HL-60/S4 treated with phorbol 12-myristate 13-acetate at 8.2 ng/mL for 4 days and 3 days (cell line): ENCODE data around the gene IGDCC3.

Experiments
- in situ Hi-C: fragments of 300-500 bp; cut with MboI; formaldehyde crosslinking; loops from 2 replicates; pipeline ENCODE4 v1.15.0; 2022; ENCODE audit warnings: low sequenced_read_pairs

Gene IGDCC3

DNA sequence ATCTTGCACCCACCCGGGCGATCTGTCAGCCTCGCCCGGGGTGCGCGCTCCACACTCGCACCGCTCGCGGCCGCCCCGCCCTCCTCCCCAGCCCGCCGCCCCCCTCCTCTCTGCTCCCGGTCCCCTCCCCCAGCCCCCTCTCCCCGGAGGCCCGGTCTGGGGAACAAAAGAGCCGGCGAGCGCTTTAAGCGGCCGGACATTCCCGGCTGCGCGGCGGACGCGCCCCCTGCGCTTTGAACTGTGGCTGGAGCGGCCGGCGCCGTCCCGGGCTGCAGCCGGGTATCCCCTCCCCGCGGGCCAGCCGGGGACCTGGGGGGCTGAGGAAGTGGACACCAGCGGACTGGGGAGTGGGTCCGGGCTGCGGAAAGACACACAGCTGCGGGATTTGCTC, at the start of gene IGDCC3:
TSS of gene IGDCC3 (minus strand) at position 27 of the 391 bp plus-strand sequence. CDS start 214 bp downstream, outside the sequence.
- in situ Hi-C loops = no loop called here

- in situ Hi-C loops = no loop called here
Measured at GRCh38 chr15:65426216-65426853, 48.5 kb upstream of the IGDCC3 start.

DNA sequence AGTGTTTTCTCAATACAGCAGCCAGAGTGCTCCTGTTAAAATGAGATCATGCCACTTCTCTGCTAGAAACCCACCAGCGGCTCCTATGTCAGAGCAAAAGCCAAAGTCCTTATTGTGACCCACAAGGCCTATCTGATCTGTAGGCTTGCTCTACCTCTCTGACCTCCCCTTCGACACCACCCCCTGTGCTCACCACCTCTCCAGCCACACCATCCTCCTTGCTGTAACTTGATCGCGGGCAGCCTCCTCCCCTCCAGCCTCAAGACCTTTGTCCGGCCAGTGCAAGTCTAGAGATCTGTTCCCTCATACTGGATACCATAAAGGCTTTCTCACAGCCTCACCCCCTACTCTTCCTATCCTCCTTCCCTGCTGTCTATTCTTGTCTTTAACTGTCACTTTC, 46.9 kb upstream of the IGDCC3 start:
- in situ Hi-C loops = no loop called here

DNA sequence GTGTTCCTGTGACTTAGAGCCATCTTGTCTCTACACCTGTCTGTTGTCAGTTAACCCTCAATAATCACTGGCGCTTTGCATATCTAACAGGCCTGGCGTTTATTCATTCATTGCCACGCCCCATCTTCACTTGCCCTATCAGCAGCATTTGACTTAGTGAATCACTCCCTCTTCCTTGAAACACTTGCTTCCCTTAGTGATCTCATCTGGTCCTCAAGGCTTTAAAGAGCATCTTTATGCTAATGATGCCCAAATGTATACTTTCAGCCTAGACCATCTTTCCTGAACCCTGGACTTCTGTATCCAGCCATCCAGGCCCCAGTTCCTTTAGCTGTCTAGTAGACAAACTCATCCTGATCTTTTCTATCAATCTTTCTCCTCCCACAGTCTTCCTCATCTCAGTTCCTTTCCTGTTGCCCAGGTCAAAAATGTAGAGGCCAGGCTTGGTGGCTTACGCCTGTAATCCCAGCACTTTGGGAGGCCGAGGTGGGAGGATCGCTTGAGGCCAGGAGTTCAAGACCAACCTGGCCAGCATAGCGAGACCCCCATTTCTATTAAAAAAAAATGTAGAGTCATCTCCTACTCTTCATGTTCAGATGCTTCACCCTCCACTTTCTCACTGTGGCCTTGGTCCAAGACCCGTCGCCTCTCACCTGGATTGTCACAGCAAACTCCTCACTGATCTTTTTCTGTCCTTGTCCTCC, 46.3 kb upstream of the IGDCC3 start:
- in situ Hi-C loops = no loop called here

DNA sequence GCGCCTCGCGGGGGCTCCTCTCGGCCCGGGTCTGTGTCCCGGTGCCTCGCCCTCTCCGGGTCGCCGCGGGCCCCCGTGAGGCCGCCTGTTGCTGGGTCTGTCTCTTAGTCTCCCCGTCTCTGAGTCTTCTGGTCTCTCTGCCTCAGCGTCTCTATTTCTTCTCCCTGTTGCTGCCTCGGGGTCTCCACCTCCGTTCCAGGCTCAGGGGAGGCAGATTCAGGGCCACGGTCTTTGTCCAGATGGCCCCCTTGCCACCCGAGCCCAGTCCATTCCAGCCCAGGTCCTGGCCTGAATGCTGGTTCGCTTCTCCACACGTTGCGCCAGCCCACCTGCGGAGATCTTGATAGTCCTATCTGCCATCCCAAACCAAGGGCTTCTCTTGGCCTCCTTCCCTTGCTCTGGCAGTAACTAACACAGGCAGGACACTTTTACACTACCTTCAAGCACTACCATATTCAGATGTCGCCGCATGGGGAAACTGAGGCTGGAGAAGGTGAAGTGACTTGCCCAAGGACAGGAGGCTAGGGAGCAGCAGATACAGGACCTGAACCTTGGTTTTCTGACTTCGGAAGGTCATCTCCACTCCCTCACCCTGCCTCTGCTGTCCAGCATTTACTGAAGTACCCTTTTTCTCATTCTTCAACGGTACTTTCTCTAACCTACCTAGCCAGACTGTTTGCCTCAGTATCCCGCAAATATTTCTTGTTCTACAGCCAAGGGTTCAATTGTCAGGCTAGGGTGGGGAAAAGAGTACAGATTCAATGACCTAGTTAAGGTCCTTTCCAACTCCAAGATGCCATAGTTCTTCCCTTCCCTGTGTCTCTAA, 45.6 kb upstream of the IGDCC3 start:
- in situ Hi-C loops = no loop called here

GRCh38 chr15:65421360-65422215, 43.8 kb upstream of the IGDCC3 start:
- in situ Hi-C loops = no loop called here

DNA sequence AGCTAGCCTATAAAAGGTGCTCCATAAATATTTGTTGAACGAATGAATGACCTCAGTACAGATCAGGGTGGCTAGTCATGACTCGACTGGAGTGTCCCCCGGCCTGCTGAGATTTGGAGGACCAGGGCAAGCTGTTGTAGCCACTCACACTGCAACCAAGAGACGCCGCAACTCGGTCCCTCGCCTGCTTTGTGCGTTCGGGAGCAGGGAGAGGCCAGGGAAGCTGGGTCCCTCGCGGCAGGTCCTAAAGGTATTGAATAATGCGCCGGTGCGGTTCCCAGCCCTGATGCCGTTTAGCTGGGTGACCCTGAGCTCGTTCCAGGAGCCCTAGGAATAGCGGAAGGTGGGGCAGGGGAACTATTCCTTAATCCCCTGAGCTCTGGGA, 43.2 kb upstream of the IGDCC3 start:
- in situ Hi-C loops = no loop called here

GRCh38 chr15:65418596-65418995, 40.8 kb upstream of the IGDCC3 start:
- in situ Hi-C loops = no loop called here

GRCh38 chr15:65416845-65417416, 39.1 kb upstream of the IGDCC3 start:
- in situ Hi-C loops = no loop called here

DNA sequence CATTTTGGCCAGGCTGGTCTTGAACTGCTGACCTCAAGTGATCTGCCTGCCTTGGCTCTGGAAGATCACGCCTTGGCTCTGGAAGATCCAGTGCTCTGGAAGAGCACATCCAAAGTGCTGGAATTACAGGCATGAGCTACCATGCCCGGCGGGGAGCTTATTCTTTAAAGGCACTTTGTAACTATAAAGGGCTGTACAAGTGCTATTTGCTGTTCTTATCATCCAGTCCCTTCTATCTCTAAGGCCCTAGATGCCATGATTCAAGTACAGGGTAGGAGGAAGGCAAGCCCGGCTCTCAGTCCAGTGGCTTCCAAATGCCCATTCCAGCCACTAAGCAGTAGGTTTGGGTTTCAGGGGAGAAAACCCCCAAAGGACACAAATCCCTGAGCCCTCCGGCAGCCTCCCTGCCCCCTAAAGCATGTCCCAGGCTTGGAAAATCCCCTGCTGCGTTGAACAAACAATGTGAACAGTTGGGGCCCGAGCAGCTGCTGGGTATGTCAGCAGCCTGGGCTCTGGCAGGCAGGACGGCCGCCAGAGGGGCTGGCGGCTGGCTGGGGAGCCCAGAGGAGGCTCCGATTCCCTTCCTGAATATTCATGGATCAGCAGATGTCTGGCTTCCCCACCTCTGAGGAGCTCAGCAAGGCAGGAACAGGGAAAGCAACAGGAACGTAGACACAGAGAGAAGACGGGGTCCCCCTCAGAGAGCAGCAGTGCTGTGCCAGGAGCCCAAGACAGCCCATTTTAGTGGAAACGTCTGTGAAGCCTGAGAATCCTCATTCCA, 37.2 kb upstream of the IGDCC3 start:
- in situ Hi-C loops = no loop called here

DNA sequence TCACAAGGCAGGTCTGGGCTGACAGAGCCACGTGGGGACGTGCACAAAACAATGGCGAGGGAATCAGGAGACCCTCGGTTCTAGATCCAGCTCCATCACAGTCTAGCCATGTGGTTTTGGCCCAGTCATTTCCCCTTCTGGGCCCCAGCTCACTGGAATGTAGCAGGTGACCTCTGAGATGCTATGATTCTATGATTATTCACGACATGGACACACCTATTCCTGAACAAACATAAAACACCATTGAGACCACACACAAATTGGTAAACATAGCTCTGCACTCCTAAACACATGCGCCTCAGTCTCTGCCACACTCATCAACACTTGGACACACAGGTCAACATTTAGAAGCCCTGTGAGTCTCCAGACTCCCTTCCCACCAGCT, 36.0 kb upstream of the IGDCC3 start:
- in situ Hi-C loops = no loop called here

DNA sequence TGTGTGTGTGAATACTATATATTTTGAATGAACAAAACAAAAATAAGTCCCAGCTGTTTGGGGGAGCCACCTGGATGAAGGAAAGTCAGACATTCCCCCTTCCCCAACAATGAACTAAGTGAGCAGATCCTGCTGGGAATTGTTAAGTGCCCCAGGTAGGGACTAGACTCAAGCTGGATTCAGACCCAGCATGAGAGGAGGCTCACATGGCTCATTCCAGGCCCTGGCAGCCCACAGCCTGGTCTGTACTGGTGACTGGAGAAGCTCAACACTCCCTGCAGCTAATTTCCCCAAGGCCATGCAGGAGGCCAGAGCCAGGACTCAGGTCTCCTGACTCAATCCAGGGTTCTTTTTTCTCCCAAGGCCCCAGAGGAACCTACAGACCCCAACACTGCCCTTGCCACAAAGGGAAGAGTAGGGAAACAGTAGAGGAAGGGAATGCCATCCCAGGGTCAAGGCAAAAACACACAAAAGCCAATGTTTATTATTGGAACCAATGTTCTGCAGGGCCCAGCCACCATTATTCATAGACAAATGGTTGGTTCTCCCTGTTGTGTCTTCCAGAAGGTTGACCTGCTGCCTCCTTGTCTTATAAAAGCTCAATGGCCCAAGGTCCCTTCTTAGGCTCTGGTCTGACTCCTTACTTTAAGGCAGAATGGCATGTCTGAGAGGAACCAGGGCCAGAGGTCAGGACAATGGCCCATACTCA, 35.4 kb upstream of the IGDCC3 start:
- in situ Hi-C loops = no loop called here

DNA sequence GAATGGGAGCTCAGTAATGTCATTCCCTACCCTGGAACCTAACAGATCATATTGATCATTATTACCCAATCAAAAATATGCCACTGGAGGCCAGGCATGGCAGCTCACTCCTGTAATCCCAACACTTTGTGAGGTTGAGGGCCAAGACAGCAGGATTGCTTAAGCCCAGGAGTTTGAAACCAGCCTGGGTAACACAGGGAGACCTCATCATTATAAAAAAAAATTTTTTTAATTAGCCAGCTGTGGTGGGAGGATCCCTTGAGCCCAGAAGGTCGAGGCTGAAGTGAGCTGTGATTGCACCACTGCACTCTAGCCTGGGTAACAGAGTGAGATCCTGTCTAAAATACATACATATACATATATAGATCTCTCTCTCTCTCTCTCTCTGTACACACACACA, 34.8 kb upstream of the IGDCC3 start:
- in situ Hi-C loops = no loop called here

- in situ Hi-C loops = no loop called here
Measured at GRCh38 chr15:65411465-65412071, 33.8 kb upstream of the IGDCC3 start.

- in situ Hi-C loops = no loop called here
Measured at GRCh38 chr15:65410972-65411371, 33.2 kb upstream of the IGDCC3 start.

DNA sequence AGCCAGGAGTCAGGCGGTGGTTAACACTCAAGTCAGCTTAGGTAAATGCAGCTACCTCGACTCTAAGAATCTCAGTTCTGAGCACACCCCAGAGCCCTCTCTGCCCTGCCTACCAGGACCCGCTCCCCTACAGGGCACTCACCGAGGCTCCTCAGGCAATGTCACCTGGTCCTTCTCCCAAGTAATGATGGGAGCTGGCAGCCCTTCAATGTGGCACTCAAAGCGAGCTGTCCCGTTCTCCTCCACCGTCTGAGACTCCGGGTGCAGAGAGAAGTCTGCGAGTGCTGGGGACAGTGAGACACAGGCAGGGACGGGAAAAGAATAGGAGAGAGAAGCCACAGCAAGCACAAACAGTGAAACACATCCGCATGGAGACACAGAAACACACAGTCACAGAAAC, 32.2 kb upstream of the IGDCC3 start:
- in situ Hi-C loops = no loop called here

DNA sequence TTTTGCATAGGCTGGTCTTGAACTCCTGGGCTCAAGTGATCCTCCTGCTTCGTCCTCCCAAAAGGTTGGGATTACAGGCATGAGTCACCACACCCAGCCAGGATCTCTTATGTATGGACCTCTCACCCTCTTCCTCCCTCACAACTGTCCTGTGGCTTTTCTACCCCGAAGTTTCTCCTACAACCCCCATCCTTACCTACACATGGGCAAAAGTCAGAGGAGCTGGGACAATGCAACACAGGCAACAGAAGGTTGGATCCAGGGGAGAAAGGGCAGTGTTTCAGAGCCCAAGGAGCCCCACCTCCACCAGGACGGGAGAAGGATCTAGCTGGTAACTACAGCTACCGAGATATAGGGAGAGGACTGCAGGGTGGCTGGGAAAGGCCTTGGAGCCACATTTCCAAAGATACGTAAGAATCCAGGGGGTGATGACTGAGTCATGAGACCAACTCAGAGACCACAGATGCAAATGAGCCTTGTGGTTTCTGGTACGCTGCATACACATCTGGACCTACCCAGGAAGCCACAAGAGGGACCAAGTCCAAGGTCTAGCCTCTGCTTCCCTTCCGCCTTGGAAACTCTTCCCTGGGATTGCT, 31.3 kb upstream of the IGDCC3 start:
- in situ Hi-C loops = no loop called here

DNA sequence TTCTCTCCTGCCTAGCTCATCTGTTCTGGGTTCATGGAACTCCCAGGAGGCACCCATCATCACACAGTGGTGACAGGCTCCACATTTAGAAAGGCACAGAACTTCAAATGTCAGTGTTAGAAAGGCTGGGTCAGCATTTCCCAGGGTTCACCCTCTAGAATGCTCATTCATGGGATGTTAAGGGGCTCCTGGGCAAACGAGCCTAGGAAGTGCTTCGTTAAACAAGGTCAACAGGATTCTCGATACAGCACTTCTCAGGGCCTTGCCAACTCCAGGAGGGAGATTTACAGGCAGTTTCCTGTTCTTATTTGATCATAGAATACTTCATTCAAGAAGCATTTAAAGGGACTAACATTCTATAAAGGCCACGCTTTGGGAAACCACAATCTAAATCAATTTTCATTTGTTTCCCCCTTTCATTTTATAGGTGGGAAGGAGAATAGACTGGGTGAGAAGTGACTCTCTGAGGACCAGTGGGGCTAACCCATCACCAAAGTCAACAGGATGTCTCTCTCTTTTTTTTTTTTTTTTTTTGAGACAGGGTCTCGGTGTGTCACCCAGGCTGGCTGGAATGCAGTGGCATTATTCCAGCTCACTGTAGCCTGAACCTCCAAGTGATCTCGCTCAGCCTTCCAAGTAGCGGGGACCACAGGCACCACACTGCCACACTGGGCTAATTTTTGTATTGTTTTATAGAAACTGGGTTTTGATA, 30.7 kb upstream of the IGDCC3 start:
- in situ Hi-C loops = no loop called here
